GM23338 (cell line): ENCODE data around the gene MARF1. TPM values are rescaled to one million over a fixed set of nuclear protein-coding genes. Genes with fewer than 3 reads are reported as not detected.

ENCODE experiments used
- ATAC-seq: fragments of 200-7000 bp; cut with Tn5 transposase; 3 replicates; pipeline ENCODE4 v1.9.1; 2020
- DNase-seq: peaks from one replicate; pipeline ENCODE4 v3.0.0-alpha.2; 2015; ENCODE audit warnings: low spot score
- H2AFZ ChIP-seq: fragments of 200-600 bp; sonication (generic); 2 replicates; pipeline ENCODE4 v1.8.0; 2016; ENCODE audit warnings: antibody characterized with exemption, mild to moderate bottlenecking, moderate library complexity
- H3F3A ChIP-seq: fragments of 200-600 bp; sonication (generic); replicated peaks from 2 replicates; pipeline ENCODE4 v1.8.0; 2017; ENCODE audit warnings: antibody characterized with exemption, mixed run types, low read depth
- H3K27ac ChIP-seq: fragments of 200-600 bp; sonication (generic); 2 replicates; pipeline ENCODE4 v1.6.1; 2016; ENCODE audit warnings: low read depth
- H3K27me3 ChIP-seq: fragments of 200-600 bp; sonication (generic); 2 replicates; pipeline ENCODE4 v1.8.0; 2016; ENCODE audit warnings: mild to moderate bottlenecking, mixed run types, moderate library complexity; ENCODE audit not compliant: insufficient read depth
- H3K36me3 ChIP-seq: fragments of 200-600 bp; sonication (generic); 2 replicates; pipeline ENCODE4 v1.8.0; 2016; ENCODE audit warnings: mild to moderate bottlenecking; ENCODE audit not compliant: insufficient read depth
- H3K4me1 ChIP-seq: fragments of 200-600 bp; sonication (generic); 2 replicates; pipeline ENCODE4 v1.8.0; 2016; ENCODE audit warnings: mild to moderate bottlenecking, moderate library complexity; ENCODE audit not compliant: insufficient read depth
- H3K4me2 ChIP-seq: fragments of 200-600 bp; sonication (generic); 2 replicates; pipeline ENCODE4 v1.7.1; 2017; ENCODE audit warnings: mixed run types
- H3K4me3 ChIP-seq: fragments of 200-600 bp; sonication (generic); 2 replicates; pipeline ENCODE4 v1.6.1; 2016; ENCODE audit warnings: mixed run types
- H3K79me2 ChIP-seq: fragments of 200-600 bp; sonication (generic); replicated peaks from 2 replicates; pipeline ENCODE4 v1.8.0; 2017; ENCODE audit warnings: mild to moderate bottlenecking; ENCODE audit not compliant: insufficient read depth
- H3K9me2 ChIP-seq: fragments of 200-600 bp; sonication (generic); 2 replicates; pipeline ENCODE4 v1.8.0; 2017; ENCODE audit not compliant: insufficient read depth
- H4K20me1 ChIP-seq: fragments of 200-600 bp; sonication (generic); replicated peaks from 2 replicates; pipeline ENCODE4 v1.8.0; 2017; ENCODE audit warnings: mild to moderate bottlenecking; ENCODE audit not compliant: insufficient read depth
- H3K27ac Mint-ChIP-seq: 2 replicates; pipeline ENCODE4 v1.8.0; 2020; ENCODE audit warnings: inconsistent platforms, mild to moderate bottlenecking, moderate library complexity, mixed read lengths
- H3K27me3 Mint-ChIP-seq: 3 replicates; pipeline ENCODE4 v1.8.0; 2022; ENCODE audit warnings: low read depth, mild to moderate bottlenecking, moderate library complexity, mixed read lengths, inconsistent platforms; ENCODE audit not compliant: insufficient read depth, poor library complexity
- H3K36me3 Mint-ChIP-seq: 3 replicates; pipeline ENCODE4 v1.8.0; 2021; ENCODE audit warnings: low read depth, mild to moderate bottlenecking, inconsistent platforms, moderate library complexity, mixed read lengths
- H3K4me1 Mint-ChIP-seq: 3 replicates; pipeline ENCODE4 v1.8.0; 2020; ENCODE audit warnings: mild to moderate bottlenecking, inconsistent platforms, mixed read lengths
- H3K4me3 Mint-ChIP-seq: 3 replicates; pipeline ENCODE4 v1.8.0; 2021; ENCODE audit warnings: moderate library complexity, mild to moderate bottlenecking, inconsistent platforms, mixed read lengths
- H3K9me3 Mint-ChIP-seq: 3 replicates; pipeline ENCODE4 v1.8.0; 2020; ENCODE audit warnings: moderate library complexity, mild to moderate bottlenecking, inconsistent platforms, mixed read lengths
- CREB1 ChIP-seq: fragments of 250-450 bp; sonication (Bioruptor Pico); IDR thresholded peaks from 2 replicates; pipeline ENCODE4 v1.5.0; 2020; ENCODE audit warnings: low read depth, mild to moderate bottlenecking, moderate library complexity
- CTCF ChIP-seq, 2 experiments: fragments of 200-600 bp in 1 of 2; sonication (generic) in 1 of 2; conservative IDR thresholded peaks; 2 replicates each; pipeline versions ENCODE4 v1.5.1 to v1.6.1; 2016 to 2017; ENCODE audit warnings: antibody characterized with exemption in 2 of 2, low read depth in 2 of 2, mild to moderate bottlenecking in 2 of 2, moderate library complexity in 1 of 2
- ETS1 ChIP-seq: IDR thresholded peaks from 2 replicates; pipeline ENCODE4 v1.6.1; 2016; ENCODE audit warnings: antibody characterized with exemption
- EZH2 ChIP-seq: fragments of 200-600 bp; sonication (generic); IDR thresholded peaks from one replicate; pipeline ENCODE4 v1.8.0; 2017; ENCODE audit warnings: antibody characterized with exemption, mild to moderate bottlenecking, low read depth; ENCODE audit not compliant: unreplicated experiment
- EZH2phosphoT487 ChIP-seq: fragments of 200-600 bp; sonication (generic); IDR thresholded peaks from one replicate; pipeline ENCODE4 v1.8.1; 2018; ENCODE audit warnings: antibody characterized with exemption; ENCODE audit not compliant: unreplicated experiment
- JUNB ChIP-seq: IDR thresholded peaks from one replicate; pipeline ENCODE4 v1.6.1; 2016; ENCODE audit warnings: antibody characterized with exemption; ENCODE audit not compliant: unreplicated experiment
- NANOG ChIP-seq: IDR thresholded peaks from 2 replicates; pipeline ENCODE4 v1.6.1; 2016; ENCODE audit warnings: antibody characterized with exemption, borderline replicate concordance
- POLR2AphosphoS5 ChIP-seq: IDR thresholded peaks from 2 replicates; pipeline ENCODE4 v1.6.1; 2016; ENCODE audit warnings: antibody characterized with exemption, low read depth
- REST ChIP-seq: IDR thresholded peaks from one replicate; pipeline ENCODE4 v1.6.1; 2018; ENCODE audit warnings: antibody characterized with exemption; ENCODE audit not compliant: unreplicated experiment
- STAT1 ChIP-seq: IDR thresholded peaks from one replicate; pipeline ENCODE4 v1.6.1; 2016; ENCODE audit warnings: antibody characterized with exemption; ENCODE audit not compliant: unreplicated experiment
- ZNF114 ChIP-seq: fragments of 250-450 bp; sonication (Bioruptor Pico); IDR thresholded peaks from 2 replicates; pipeline ENCODE4 v1.5.0; 2020; ENCODE audit warnings: mild to moderate bottlenecking, moderate library complexity
- ZNF331 ChIP-seq: fragments of 250-450 bp; sonication (Bioruptor Pico); IDR thresholded peaks from 2 replicates; pipeline ENCODE4 v1.5.0; 2020; ENCODE audit warnings: low read depth, mild to moderate bottlenecking, moderate library complexity
- ZNF462 ChIP-seq: fragments of 250-450 bp; sonication (Bioruptor Pico); IDR thresholded peaks from 2 replicates; pipeline ENCODE4 v1.5.0; 2020; ENCODE audit warnings: mild to moderate bottlenecking, moderate library complexity
- polyA plus RNA-seq: library from polyadenylated mRNA; unstranded; fragments of >200 nt; fragmentation: Nextera tagmentation; extraction: Ambion mirVana; gene quantifications from 2 replicates; pipeline ENCODE4 v1.2.1, GENCODE V29; 2016
- total RNA-seq: library from RNA; depleted of rRNA; stranded (reverse); fragments of >200 nt; shearing (Covaris generic); gene quantifications from 2 replicates; pipeline ENCODE4 v1.2.3, GENCODE V29; 2014

The MARF1 gene
- total and polyA plus RNA-seq, 2 experiments from 2014 or later, result 8.3 to 16.0 TPM

GRCh38 chr16:15613676-15614075 is 29.3 kb downstream of the MARF1 start:
- Histone ChIP-seq H3K4me1 (no peaks in the 10 kb centered on the region), H3K36me3 (peaks cover 33% of the 10 kb centered on the region), H3K9me2 (no peaks in the 10 kb centered on the region), H2AFZ (no peak overlapping the region), H3K27ac (no peak overlapping the region), H3F3A (no peaks in the 10 kb centered on the region), H3K79me2 (no peaks in the 10 kb centered on the region), H4K20me1 (0 out of 2 replicates have a peak, but pooled peaks cover 4% of the 10 kb centered on the region), H3K4me2 (no peak overlapping the region), H3K4me3 (no peak overlapping the region), H3K27me3 (no peaks in the 10 kb centered on the region)
- Mint-ChIP-seq H3K36me3 (peaks cover 64% of the 10 kb centered on the region), H3K4me3 (no peak overlapping the region; the same call in 2 of the 3 replicates), H3K27ac (no peak overlapping the region), H3K4me1 (no peaks in the 10 kb centered on the region), H3K27me3 (no peaks in the 10 kb centered on the region), H3K9me3 (no peaks in the 10 kb centered on the region)
- TF ChIP-seq NANOG (no peak), STAT1 (no peak), JUNB (no peak), ZNF114 (CRISPR knock-in tag) (no peak), REST (no peak), CREB1 (CRISPR knock-in tag) (no peak), ZNF462 (CRISPR knock-in tag) (no peak), ZNF331 (no peak), EZH2 (no peak), EZH2phosphoT487 (no peak), CTCF (conservative IDR thresholded peaks at IDR 0.05; ENCODE audit: low read depth in 2 of 2) (no peak), ETS1 (no peak), POLR2AphosphoS5 (no peak)
- ATAC-seq (no peak), DNase-seq (peak; percentile 32)
